Skeletal muscle tissue (tissue), 4 donors: ENCODE data around the gene KCNAB1. TPM values are rescaled to one million over a fixed set of nuclear protein-coding genes. Genes with fewer than 3 reads are reported as not detected.

Source experiments
- H3K27ac ChIP-seq: one replicate; pipeline ENCODE4 v1.7.0; 2013; ENCODE audit warnings: mild to moderate bottlenecking, low read depth, low read length, inconsistent platforms
- H3K27me3 ChIP-seq, 3 donors: one replicate each; pipeline ENCODE4 v1.7.0; 2013; ENCODE audit warnings: low read length in 3 of 3; ENCODE audit not compliant: control insufficient read depth in 3 of 3, insufficient read depth in 3 of 3
- H3K36me3 ChIP-seq, 3 donors: one replicate each; pipeline ENCODE4 v1.7.0; 2013; ENCODE audit warnings: low read length in 3 of 3; ENCODE audit not compliant: control insufficient read depth in 3 of 3, insufficient read depth in 3 of 3
- H3K4me1 ChIP-seq, 3 donors: one replicate each; pipeline ENCODE4 v1.7.0; 2013; ENCODE audit warnings: low read length in 3 of 3, mild to moderate bottlenecking in 3 of 3; ENCODE audit not compliant: control insufficient read depth in 3 of 3, insufficient read depth in 3 of 3
- H3K4me3 ChIP-seq, 3 donors: one replicate each; pipeline ENCODE4 v1.7.0; 2013; ENCODE audit warnings: low read length in 3 of 3
- H3K9ac ChIP-seq, 3 donors: one replicate each; pipeline ENCODE4 v1.7.0; 2013; ENCODE audit warnings: low read length in 3 of 3, mild to moderate bottlenecking in 3 of 3, moderate library complexity in 2 of 3, low read depth in 1 of 3
- H3K9me3 ChIP-seq, 3 donors: one replicate each; pipeline ENCODE4 v1.7.0; 2013; ENCODE audit warnings: low read length in 3 of 3; ENCODE audit not compliant: control insufficient read depth in 3 of 3
- total RNA-seq: library from RNA; depleted of rRNA; stranded (reverse); fragments of >200 nt; gene quantifications from one replicate; pipeline ENCODE4 v1.2.3, GENCODE V29; 2014
- donor health status: Osteomylitis.

KCNAB1 gene
- total RNA-seq, 1 donor from 2014 or later = 4.2 TPM

GRCh38 chr3:156421534-156421933, 301.2 kb downstream of the KCNAB1 start:
- Histone ChIP-seq H3K4me1 (peaks cover 7 to 10% (median 7%) of the 10 kb centered on the region in 3 donors), H3K36me3 (no peaks in the 10 kb centered on the region), H3K27ac (no peak overlapping the region), H3K27me3 (no peaks in the 10 kb centered on the region), H3K9me3 (no peaks in the 10 kb centered on the region), H3K9ac (no peak overlapping the region), H3K4me3 (no peak overlapping the region)

- no peak overlapping the region for H3K4me3 ChIP-seq
- H3K36me3 ChIP-seq = no peaks in the 10 kb centered on the region
- H3K9me3 ChIP-seq = no peaks in the 10 kb centered on the region
- H3K4me1 ChIP-seq = no peaks in the 10 kb centered on the region
- no peak overlapping the region for H3K9ac ChIP-seq
- H3K27me3 ChIP-seq = no peaks in the 10 kb centered on the region
- H3K27ac ChIP-seq = no peak overlapping the region
Measured at GRCh38 chr3:156424758-156425157, 304.4 kb downstream of the KCNAB1 start.

- H3K27me3 ChIP-seq = no peaks in the 10 kb centered on the region
- no peak overlapping the region for H3K27ac ChIP-seq
- no peak overlapping the region for H3K4me3 ChIP-seq
- H3K4me1 ChIP-seq = no peaks in the 10 kb centered on the region
- no peaks in the 10 kb centered on the region for H3K36me3 ChIP-seq
- no peaks in the 10 kb centered on the region for H3K9me3 ChIP-seq
- H3K9ac ChIP-seq = no peak overlapping the region
Measured at GRCh38 chr3:156425651-156426050, 305.3 kb downstream of the KCNAB1 start.

GRCh38 chr3:156429125-156429524, 308.7 kb downstream of the KCNAB1 start:
- Histone ChIP-seq H3K4me1 (no peaks in the 10 kb centered on the region), H3K27me3 (no peaks in the 10 kb centered on the region), H3K9me3 (no peaks in the 10 kb centered on the region), H3K36me3 (no peaks in the 10 kb centered on the region), H3K4me3 (no peak overlapping the region), H3K27ac (no peak overlapping the region), H3K9ac (no peak overlapping the region)

- Histone ChIP-seq H3K9ac (no peak overlapping the region), H3K9me3 (no peaks in the 10 kb centered on the region), H3K4me3 (no peak overlapping the region), H3K36me3 (no peaks in the 10 kb centered on the region), H3K27me3 (no peaks in the 10 kb centered on the region), H3K27ac (no peak overlapping the region), H3K4me1 (no peaks in the 10 kb centered on the region)
Measured at GRCh38 chr3:156431334-156432124, 311.2 kb downstream of the KCNAB1 start.

- Histone ChIP-seq H3K4me3 (no peak overlapping the region), H3K36me3 (no peaks in the 10 kb centered on the region), H3K27ac (no peak overlapping the region), H3K9me3 (no peaks in the 10 kb centered on the region), H3K4me1 (no peaks in the 10 kb centered on the region), H3K27me3 (no peaks in the 10 kb centered on the region), H3K9ac (no peak overlapping the region)
Measured at GRCh38 chr3:156432563-156432962, 312.2 kb downstream of the KCNAB1 start.

GRCh38 chr3:156433138-156433537, 312.8 kb downstream of the KCNAB1 start:
- no peak overlapping the region for H3K4me3 ChIP-seq
- H3K4me1 ChIP-seq = no peaks in the 10 kb centered on the region
- no peaks in the 10 kb centered on the region for H3K36me3 ChIP-seq
- no peak overlapping the region for H3K9ac ChIP-seq
- H3K27me3 ChIP-seq = no peaks in the 10 kb centered on the region
- no peaks in the 10 kb centered on the region for H3K9me3 ChIP-seq
- no peak overlapping the region for H3K27ac ChIP-seq

GRCh38 chr3:156433910-156434309, 313.5 kb downstream of the KCNAB1 start:
- H3K4me3 ChIP-seq = no peak overlapping the region
- no peaks in the 10 kb centered on the region for H3K36me3 ChIP-seq
- H3K9me3 ChIP-seq = no peaks in the 10 kb centered on the region
- no peaks in the 10 kb centered on the region for H3K27me3 ChIP-seq
- H3K4me1 ChIP-seq = no peaks in the 10 kb centered on the region
- H3K27ac ChIP-seq = no peak overlapping the region
- no peak overlapping the region for H3K9ac ChIP-seq

- H3K27ac ChIP-seq = no peak overlapping the region
- no peaks in the 10 kb centered on the region for H3K27me3 ChIP-seq
- H3K4me3 ChIP-seq = no peak overlapping the region
- H3K4me1 ChIP-seq = no peaks in the 10 kb centered on the region
- H3K36me3 ChIP-seq = no peaks in the 10 kb centered on the region
- H3K9ac ChIP-seq = no peak overlapping the region
- no peaks in the 10 kb centered on the region for H3K9me3 ChIP-seq
Measured at GRCh38 chr3:156434921-156435320, 314.5 kb downstream of the KCNAB1 start.

GRCh38 chr3:156443079-156443478, 322.7 kb downstream of the KCNAB1 start:
- Histone ChIP-seq H3K27me3 (no peaks in the 10 kb centered on the region), H3K27ac (no peak overlapping the region)

More at GRCh38 chr3:156443079-156443478, 322.7 kb downstream of the KCNAB1 start:
- Histone ChIP-seq H3K9ac (no peak overlapping the region), H3K36me3 (no peaks in the 10 kb centered on the region), H3K4me1 (no peaks in the 10 kb centered on the region), H3K4me3 (no peak overlapping the region), H3K9me3 (no peaks in the 10 kb centered on the region)
